Panc1 (cell line): ENCODE data around the gene TARS1. TPM values are rescaled to one million over a fixed set of nuclear protein-coding genes. Genes with fewer than 3 reads are reported as not detected.

ENCODE experiments used
- ATAC-seq: fragments of 200-7000 bp; cut with Tn5 transposase; 2 replicates; pipeline ENCODE4 v1.9.1; 2020; ENCODE audit warnings: mild to moderate bottlenecking, moderate library complexity
- BruUV-seq: library from RNA; stranded (reverse); fragments of 400-500 nt; replicated peaks from 2 replicates; lab custom pipeline; 2021; lab: Mats Ljungman, UMichigan
- CTCF ChIA-PET: fragments of 300-600 bp; sonication (Branson Sonifier 250); formaldehyde crosslinking; loops from one replicate; lab custom pipeline; 2022; ENCODE audit warnings: antibody characterized with exemption; lab: Charles Lee
- POLR2A ChIA-PET: fragments of 300-600 bp; sonication (Branson Sonifier 250); formaldehyde crosslinking; loops from one replicate; lab custom pipeline; 2022; ENCODE audit warnings: antibody characterized with exemption; lab: Charles Lee
- DNase-seq: peaks from one replicate; pipeline ENCODE4 v3.0.0-alpha.2; 2010; ENCODE audit warnings: low read depth, low spot score
- H3K27ac ChIP-seq: 2 replicates; pipeline ENCODE4 v1.5.1; 2011; ENCODE audit warnings: mild to moderate bottlenecking, low read length, inconsistent platforms
- H3K27me3 ChIP-seq: fragments of 200-500 bp; sonication (Bioruptor generic); 2 replicates; pipeline ENCODE4 v1.6.0; 2014; ENCODE audit warnings: low read length, inconsistent platforms; ENCODE audit not compliant: control insufficient read depth, insufficient read depth
- H3K36me3 ChIP-seq: fragments of 200-500 bp; sonication (Bioruptor generic); 2 replicates; pipeline ENCODE4 v1.5.1; 2014; ENCODE audit warnings: inconsistent platforms, mild to moderate bottlenecking, low read length, moderate library complexity; ENCODE audit not compliant: control insufficient read depth, insufficient read depth
- H3K4me1 ChIP-seq: 2 replicates; pipeline ENCODE4 v1.5.1; 2011; ENCODE audit warnings: inconsistent platforms, mild to moderate bottlenecking, low read length, moderate library complexity; ENCODE audit not compliant: control insufficient read depth, insufficient read depth
- H3K4me3 ChIP-seq, 2 experiments: 2 replicates each; pipeline ENCODE4 v1.5.1; 2011 to 2012; ENCODE audit warnings: low read depth in 2 of 2, low read length in 2 of 2, mild to moderate bottlenecking in 2 of 2, inconsistent platforms in 1 of 2, moderate library complexity in 1 of 2
- H3K9me3 ChIP-seq: fragments of 200-500 bp; sonication (Bioruptor generic); 2 replicates; pipeline ENCODE4 v1.5.1; 2014; ENCODE audit warnings: low read depth, mild to moderate bottlenecking, inconsistent platforms, low read length, moderate library complexity; ENCODE audit not compliant: control insufficient read depth, insufficient read depth
- CTCF ChIP-seq: fragments of 450-650 bp; IDR thresholded peaks from 2 replicates; pipeline ENCODE4 v1.5.1; 2017; ENCODE audit warnings: mild to moderate bottlenecking
- POLR2AphosphoS5 ChIP-seq: IDR thresholded peaks from 2 replicates; pipeline ENCODE4 v1.6.1; 2012; ENCODE audit warnings: mild to moderate bottlenecking, low read depth, low read length, moderate library complexity
- REST ChIP-seq, 2 experiments: IDR thresholded peaks; 2 replicates each; pipeline ENCODE4 v1.6.1; 2011 to 2012; ENCODE audit warnings: low read depth in 2 of 2, control low read depth in 1 of 2, low read length in 1 of 2, mild to moderate bottlenecking in 1 of 2, moderate library complexity in 1 of 2; ENCODE audit not compliant: insufficient read depth in 1 of 2
- SIN3A ChIP-seq: IDR thresholded peaks from 2 replicates; pipeline ENCODE4 v1.6.1; 2012; ENCODE audit warnings: low read depth, mild to moderate bottlenecking, low read length, moderate library complexity, borderline replicate concordance; ENCODE audit not compliant: insufficient read depth
- TCF7L2 ChIP-seq: IDR thresholded peaks from 2 replicates; pipeline ENCODE4 v1.6.1; 2011; ENCODE audit warnings: mild to moderate bottlenecking, low read depth, low read length, inconsistent platforms
- in situ Hi-C: cut with HindIII; loops from 2 replicates; pipeline ENCODE4 v1.10.0; 2016; ENCODE audit warnings: low sequenced_read_pairs, low pct_unique_long_range_greater_than_20kb
- intact Hi-C: fragments of 100-400 bp; cut with micrococcal nuclease; formaldehyde crosslinking; loops from one replicate; pipeline ENCODE4 v1.10.0; 2022; ENCODE audit not compliant: unreplicated experiment
- total RNA-seq: library from RNA; stranded (reverse); gene quantifications from one replicate; pipeline ENCODE4 v1.2.1, GENCODE V29; 2021; ENCODE audit not compliant: unreplicated experiment

The TARS1 gene
- total RNA-seq, 1 experiment from 2014 or later: 258 TPM

- Histone ChIP-seq H3K4me3 (no peak overlapping the region), H3K9me3 (no peaks in the 10 kb centered on the region), H3K4me1 (no peaks in the 10 kb centered on the region), H3K36me3 (no peaks in the 10 kb centered on the region), H3K27ac (no peak overlapping the region), H3K27me3 (no peaks in the 10 kb centered on the region; the same call in 1 of the 2 replicates)
- in situ Hi-C loops (no loop called here), intact Hi-C loops (no loop called here)
- DNase-seq (no peak), ATAC-seq (no peak)
- ChIA-PET CTCF (no interaction called here), POLR2A (no interaction called here)
- BruUV-seq: no TSS peak
- no peak for TF ChIP-seq REST (IDR thresholded peaks at IDR 0.05; ENCODE audit: insufficient read depth in 1 of 2, low read depth in 2 of 2, low read length in 1 of 2)
- no peak for TF ChIP-seq CTCF
Observed at GRCh38 chr5:33415811-33416354, 24.9 kb upstream of the TARS1 start.

- CTCF ChIA-PET: no interaction called here
- H3K9me3 ChIP-seq: no peaks in the 10 kb centered on the region
- no TSS peak for BruUV-seq
- intact Hi-C loops (no loop called here), in situ Hi-C loops (no loop called here)
- H3K36me3 ChIP-seq: no peaks in the 10 kb centered on the region
- no peak overlapping the region for H3K4me3 ChIP-seq
- POLR2A ChIA-PET: interaction anchor here (0.6 kb wide), 1 partner anchor 1442 kb away, joined by 3 read pairs; no protein-coding TSS in a partner anchor
- ATAC-seq (no peak), DNase-seq (no peak)
- no peaks in the 10 kb centered on the region for H3K4me1 ChIP-seq
- H3K27ac ChIP-seq: no peak overlapping the region
- TF ChIP-seq REST (IDR thresholded peaks at IDR 0.05; ENCODE audit: insufficient read depth in 1 of 2, low read depth in 2 of 2, low read length in 1 of 2) (no peak), CTCF (no peak), TCF7L2 (no peak), SIN3A (no peak), POLR2AphosphoS5 (no peak)
- no peaks in the 10 kb centered on the region; the same call in 1 of the 2 replicates for H3K27me3 ChIP-seq
Observed at GRCh38 chr5:33417632-33418031, 23.1 kb upstream of the TARS1 start.
